Measurements from ENCODE around the gene ATP2C2. TPM values are rescaled to one million over a fixed set of nuclear protein-coding genes. Genes with fewer than 3 reads are reported as not detected.

ATP2C2 gene
- total RNA-seq, 1 experiment from 2014 or later = 20.3 TPM

DNA sequence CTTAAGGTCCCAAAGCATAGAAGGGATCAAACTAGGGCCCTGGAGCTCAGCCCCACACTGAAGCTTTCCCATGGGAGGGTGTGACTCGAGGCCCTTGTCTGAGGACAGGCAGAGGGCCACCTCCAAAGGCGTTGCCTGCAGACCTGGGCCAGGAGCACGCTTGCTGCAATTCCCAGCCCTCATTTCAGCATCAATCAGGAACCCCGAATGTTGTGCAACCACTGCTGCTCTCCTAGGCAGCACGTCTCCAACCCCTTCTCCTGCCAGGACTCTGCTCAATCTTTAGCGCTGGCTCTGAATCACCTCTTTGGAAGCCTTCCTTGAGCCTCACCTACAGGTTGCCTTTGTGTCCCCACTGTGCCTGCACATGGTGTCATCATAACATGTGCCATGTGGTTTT is 14.0 kb upstream of the ATP2C2 start:
- H3K27ac ChIP-seq (ENCODE audit: low read depth, low read length) = no peak overlapping the region
- intact Hi-C loops (cut with micrococcal nuclease) = no loop called here

More for the DNA sequence above, 14.0 kb upstream of the ATP2C2 start:
- Histone ChIP-seq H3K79me2 (ENCODE audit: insufficient read depth, low read length) (no peaks in the 10 kb centered on the region), H4K20me1 (ENCODE audit: insufficient read depth) (no peaks in the 10 kb centered on the region), H3K4me1 (ENCODE audit: control insufficient read depth in 1 of 2, insufficient read depth in 2 of 2, low read length in 2 of 2) (no peaks in the 10 kb centered on the region), H3K27me3 (ENCODE audit: insufficient read depth, low read length) (no peaks in the 10 kb centered on the region), H3K9ac (ENCODE audit: low read length) (no peak overlapping the region), H3K4me2 (ENCODE audit: low read length) (no peak overlapping the region), H3K9me2 (ENCODE audit: insufficient read depth) (no peaks in the 10 kb centered on the region), H3K4me3 (replicated peaks in 1 of 2; ENCODE audit: low read depth in 1 of 2, low read length in 2 of 2) (no peak overlapping the region), H3K9me3 (ENCODE audit: control insufficient read depth in 1 of 2, insufficient read depth in 1 of 2, low read depth in 1 of 2, low read length in 2 of 2) (no peaks in the 10 kb centered on the region), H2AFZ (ENCODE audit: low read depth, low read length, poor library complexity, severe bottlenecking) (no peak overlapping the region), H3K36me3 (ENCODE audit: control insufficient read depth in 1 of 2, insufficient read depth in 2 of 2, low read length in 2 of 2) (no peaks in the 10 kb centered on the region)
- RAD21 ChIA-PET (ENCODE audit: low non-redundant PET in 1 of 2, low total read pairs in 2 of 2, uncharacterized antibody in 2 of 2, unreplicated experiment in 2 of 2) = no interaction called here
- ATAC-seq = no peak
- CTCF ChIA-PET = no interaction called here
- POLR2A ChIA-PET = no interaction called here
- no TSS peak for BruUV-seq (replicated peaks)
- TF ChIP-seq RAD21 (IDR thresholded peaks at IDR 0.05; ENCODE audit: low read depth) (no peak), POLR2A (IDR thresholded peaks at IDR 0.05; ENCODE audit: borderline replicate concordance, extremely low read depth, insufficient read depth, insufficient read length) (no peak), CEBPB (IDR thresholded peaks at IDR 0.05; ENCODE audit: low read depth) (no peak), ELF1 (IDR thresholded peaks at IDR 0.05; ENCODE audit: borderline replicate concordance, low read depth) (no peak), EGR1 (IDR thresholded peaks at IDR 0.05; ENCODE audit: low read depth) (no peak), ZFX (IDR thresholded peaks at IDR 0.05) (no peak), ZNF274 (IDR thresholded peaks at IDR 0.05; ENCODE audit: low read depth, low read length) (no peak), TCF7L2 (IDR thresholded peaks at IDR 0.05; ENCODE audit: borderline replicate concordance, extremely low read depth, insufficient read depth, insufficient read length) (no peak), YY1 (IDR thresholded peaks at IDR 0.05; ENCODE audit: extremely low read depth, insufficient replicate concordance, low read depth, low read length) (no peak), POLR2AphosphoS5 (IDR thresholded peaks at IDR 0.05; ENCODE audit: low read depth, low read length) (no peak), SRF (IDR thresholded peaks at IDR 0.05; ENCODE audit: low read depth) (no peak), EZH2phosphoT487 (IDR thresholded peaks at IDR 0.05; ENCODE audit: borderline replicate concordance) (no peak), SIN3A (IDR thresholded peaks at IDR 0.05; ENCODE audit: low read depth) (no peak), SP1 (IDR thresholded peaks at IDR 0.05; ENCODE audit: low read depth) (no peak)
- TF ChIP-seq, protein P1, sequence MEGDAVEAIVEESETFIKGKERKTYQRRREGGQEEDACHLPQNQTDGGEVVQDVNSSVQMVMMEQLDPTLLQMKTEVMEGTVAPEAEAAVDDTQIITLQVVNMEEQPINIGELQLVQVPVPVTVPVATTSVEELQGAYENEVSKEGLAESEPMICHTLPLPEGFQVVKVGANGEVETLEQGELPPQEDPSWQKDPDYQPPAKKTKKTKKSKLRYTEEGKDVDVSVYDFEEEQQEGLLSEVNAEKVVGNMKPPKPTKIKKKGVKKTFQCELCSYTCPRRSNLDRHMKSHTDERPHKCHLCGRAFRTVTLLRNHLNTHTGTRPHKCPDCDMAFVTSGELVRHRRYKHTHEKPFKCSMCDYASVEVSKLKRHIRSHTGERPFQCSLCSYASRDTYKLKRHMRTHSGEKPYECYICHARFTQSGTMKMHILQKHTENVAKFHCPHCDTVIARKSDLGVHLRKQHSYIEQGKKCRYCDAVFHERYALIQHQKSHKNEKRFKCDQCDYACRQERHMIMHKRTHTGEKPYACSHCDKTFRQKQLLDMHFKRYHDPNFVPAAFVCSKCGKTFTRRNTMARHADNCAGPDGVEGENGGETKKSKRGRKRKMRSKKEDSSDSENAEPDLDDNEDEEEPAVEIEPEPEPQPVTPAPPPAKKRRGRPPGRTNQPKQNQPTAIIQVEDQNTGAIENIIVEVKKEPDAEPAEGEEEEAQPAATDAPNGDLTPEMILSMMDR (IDR thresholded peaks at IDR 0.05 in 2 of 3, conservative IDR thresholded peaks at IDR 0.05 in 1 of 3; ENCODE audit: borderline replicate concordance in 1 of 3, insufficient read depth in 1 of 3, low read depth in 2 of 3, low read length in 2 of 3) = no peak
- TF ChIP-seq, protein P2, sequence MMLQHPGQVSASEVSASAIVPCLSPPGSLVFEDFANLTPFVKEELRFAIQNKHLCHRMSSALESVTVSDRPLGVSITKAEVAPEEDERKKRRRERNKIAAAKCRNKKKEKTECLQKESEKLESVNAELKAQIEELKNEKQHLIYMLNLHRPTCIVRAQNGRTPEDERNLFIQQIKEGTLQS (IDR thresholded peaks at IDR 0.05) = no peak
- TF ChIP-seq, protein P3, sequence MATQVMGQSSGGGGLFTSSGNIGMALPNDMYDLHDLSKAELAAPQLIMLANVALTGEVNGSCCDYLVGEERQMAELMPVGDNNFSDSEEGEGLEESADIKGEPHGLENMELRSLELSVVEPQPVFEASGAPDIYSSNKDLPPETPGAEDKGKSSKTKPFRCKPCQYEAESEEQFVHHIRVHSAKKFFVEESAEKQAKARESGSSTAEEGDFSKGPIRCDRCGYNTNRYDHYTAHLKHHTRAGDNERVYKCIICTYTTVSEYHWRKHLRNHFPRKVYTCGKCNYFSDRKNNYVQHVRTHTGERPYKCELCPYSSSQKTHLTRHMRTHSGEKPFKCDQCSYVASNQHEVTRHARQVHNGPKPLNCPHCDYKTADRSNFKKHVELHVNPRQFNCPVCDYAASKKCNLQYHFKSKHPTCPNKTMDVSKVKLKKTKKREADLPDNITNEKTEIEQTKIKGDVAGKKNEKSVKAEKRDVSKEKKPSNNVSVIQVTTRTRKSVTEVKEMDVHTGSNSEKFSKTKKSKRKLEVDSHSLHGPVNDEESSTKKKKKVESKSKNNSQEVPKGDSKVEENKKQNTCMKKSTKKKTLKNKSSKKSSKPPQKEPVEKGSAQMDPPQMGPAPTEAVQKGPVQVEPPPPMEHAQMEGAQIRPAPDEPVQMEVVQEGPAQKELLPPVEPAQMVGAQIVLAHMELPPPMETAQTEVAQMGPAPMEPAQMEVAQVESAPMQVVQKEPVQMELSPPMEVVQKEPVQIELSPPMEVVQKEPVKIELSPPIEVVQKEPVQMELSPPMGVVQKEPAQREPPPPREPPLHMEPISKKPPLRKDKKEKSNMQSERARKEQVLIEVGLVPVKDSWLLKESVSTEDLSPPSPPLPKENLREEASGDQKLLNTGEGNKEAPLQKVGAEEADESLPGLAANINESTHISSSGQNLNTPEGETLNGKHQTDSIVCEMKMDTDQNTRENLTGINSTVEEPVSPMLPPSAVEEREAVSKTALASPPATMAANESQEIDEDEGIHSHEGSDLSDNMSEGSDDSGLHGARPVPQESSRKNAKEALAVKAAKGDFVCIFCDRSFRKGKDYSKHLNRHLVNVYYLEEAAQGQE (IDR thresholded peaks at IDR 0.05; ENCODE audit: low read depth) = no peak
- TF ChIP-seq, protein P4, sequence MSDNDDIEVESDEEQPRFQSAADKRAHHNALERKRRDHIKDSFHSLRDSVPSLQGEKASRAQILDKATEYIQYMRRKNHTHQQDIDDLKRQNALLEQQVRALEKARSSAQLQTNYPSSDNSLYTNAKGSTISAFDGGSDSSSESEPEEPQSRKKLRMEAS (IDR thresholded peaks at IDR 0.05) = no peak
- no peak for DNase-seq (ENCODE audit: low read depth, low spot score)

All from HCT116 (cell line).